Panc1 (cell line): Measurements from ENCODE around the gene C4BPB. TPM values are rescaled to one million over a fixed set of nuclear protein-coding genes. Genes with fewer than 3 reads are reported as not detected.

Experiments
- ATAC-seq: fragments of 200-7000 bp; cut with Tn5 transposase; 2 replicates; pipeline ENCODE4 v1.9.1; 2020; ENCODE audit warnings: mild to moderate bottlenecking, moderate library complexity
- BruUV-seq: library from RNA; stranded (reverse); fragments of 400-500 nt; replicated peaks from 2 replicates; lab custom pipeline; 2021; lab: Mats Ljungman, UMichigan
- CTCF ChIA-PET: fragments of 300-600 bp; sonication (Branson Sonifier 250); formaldehyde crosslinking; loops from one replicate; lab custom pipeline; 2022; ENCODE audit warnings: antibody characterized with exemption; lab: Charles Lee
- POLR2A ChIA-PET: fragments of 300-600 bp; sonication (Branson Sonifier 250); formaldehyde crosslinking; loops from one replicate; lab custom pipeline; 2022; ENCODE audit warnings: antibody characterized with exemption; lab: Charles Lee
- DNase-seq: peaks from one replicate; pipeline ENCODE4 v3.0.0-alpha.2; 2010; ENCODE audit warnings: low read depth, low spot score
- H3K27ac ChIP-seq: 2 replicates; pipeline ENCODE4 v1.5.1; 2011; ENCODE audit warnings: mild to moderate bottlenecking, low read length, inconsistent platforms
- H3K27me3 ChIP-seq: fragments of 200-500 bp; sonication (Bioruptor generic); 2 replicates; pipeline ENCODE4 v1.6.0; 2014; ENCODE audit warnings: low read length, inconsistent platforms; ENCODE audit not compliant: control insufficient read depth, insufficient read depth
- H3K36me3 ChIP-seq: fragments of 200-500 bp; sonication (Bioruptor generic); 2 replicates; pipeline ENCODE4 v1.5.1; 2014; ENCODE audit warnings: inconsistent platforms, mild to moderate bottlenecking, low read length, moderate library complexity; ENCODE audit not compliant: control insufficient read depth, insufficient read depth
- H3K4me1 ChIP-seq: 2 replicates; pipeline ENCODE4 v1.5.1; 2011; ENCODE audit warnings: inconsistent platforms, mild to moderate bottlenecking, low read length, moderate library complexity; ENCODE audit not compliant: control insufficient read depth, insufficient read depth
- H3K4me3 ChIP-seq, 2 experiments: 2 replicates each; pipeline ENCODE4 v1.5.1; 2011 to 2012; ENCODE audit warnings: low read depth in 2 of 2, low read length in 2 of 2, mild to moderate bottlenecking in 2 of 2, inconsistent platforms in 1 of 2, moderate library complexity in 1 of 2
- H3K9me3 ChIP-seq: fragments of 200-500 bp; sonication (Bioruptor generic); 2 replicates; pipeline ENCODE4 v1.5.1; 2014; ENCODE audit warnings: low read depth, mild to moderate bottlenecking, inconsistent platforms, low read length, moderate library complexity; ENCODE audit not compliant: control insufficient read depth, insufficient read depth
- CTCF ChIP-seq: fragments of 450-650 bp; IDR thresholded peaks from 2 replicates; pipeline ENCODE4 v1.5.1; 2017; ENCODE audit warnings: mild to moderate bottlenecking
- POLR2AphosphoS5 ChIP-seq: IDR thresholded peaks from 2 replicates; pipeline ENCODE4 v1.6.1; 2012; ENCODE audit warnings: mild to moderate bottlenecking, low read depth, low read length, moderate library complexity
- SIN3A ChIP-seq: IDR thresholded peaks from 2 replicates; pipeline ENCODE4 v1.6.1; 2012; ENCODE audit warnings: low read depth, mild to moderate bottlenecking, low read length, moderate library complexity, borderline replicate concordance; ENCODE audit not compliant: insufficient read depth
- TCF7L2 ChIP-seq: IDR thresholded peaks from 2 replicates; pipeline ENCODE4 v1.6.1; 2011; ENCODE audit warnings: mild to moderate bottlenecking, low read depth, low read length, inconsistent platforms
- in situ Hi-C: cut with HindIII; loops from 2 replicates; pipeline ENCODE4 v1.10.0; 2016; ENCODE audit warnings: low sequenced_read_pairs, low pct_unique_long_range_greater_than_20kb
- intact Hi-C: fragments of 100-400 bp; cut with micrococcal nuclease; formaldehyde crosslinking; loops from one replicate; pipeline ENCODE4 v1.10.0; 2022; ENCODE audit not compliant: unreplicated experiment
- total RNA-seq: library from RNA; stranded (reverse); gene quantifications from one replicate; pipeline ENCODE4 v1.2.1, GENCODE V29; 2021; ENCODE audit not compliant: unreplicated experiment
- TF ChIP-seq, protein P1 (sequence below), 2 experiments: IDR thresholded peaks; 2 replicates each; pipeline ENCODE4 v1.6.1; 2011 to 2012; ENCODE audit warnings: low read depth in 2 of 2, control low read depth in 1 of 2, low read length in 1 of 2, mild to moderate bottlenecking in 1 of 2, moderate library complexity in 1 of 2; ENCODE audit not compliant: insufficient read depth in 1 of 2

The C4BPB gene
- total RNA-seq, 1 experiment from 2014 or later: 0.62 TPM

GRCh38 chr1:207093944-207094343 is 5.3 kb downstream of the C4BPB start:
- POLR2A ChIA-PET: no interaction called here
- in situ Hi-C loops: no loop called here
- TF ChIP-seq POLR2AphosphoS5 (no peak), CTCF (no peak), SIN3A (no peak), TCF7L2 (no peak)
- TF ChIP-seq, protein P1, sequence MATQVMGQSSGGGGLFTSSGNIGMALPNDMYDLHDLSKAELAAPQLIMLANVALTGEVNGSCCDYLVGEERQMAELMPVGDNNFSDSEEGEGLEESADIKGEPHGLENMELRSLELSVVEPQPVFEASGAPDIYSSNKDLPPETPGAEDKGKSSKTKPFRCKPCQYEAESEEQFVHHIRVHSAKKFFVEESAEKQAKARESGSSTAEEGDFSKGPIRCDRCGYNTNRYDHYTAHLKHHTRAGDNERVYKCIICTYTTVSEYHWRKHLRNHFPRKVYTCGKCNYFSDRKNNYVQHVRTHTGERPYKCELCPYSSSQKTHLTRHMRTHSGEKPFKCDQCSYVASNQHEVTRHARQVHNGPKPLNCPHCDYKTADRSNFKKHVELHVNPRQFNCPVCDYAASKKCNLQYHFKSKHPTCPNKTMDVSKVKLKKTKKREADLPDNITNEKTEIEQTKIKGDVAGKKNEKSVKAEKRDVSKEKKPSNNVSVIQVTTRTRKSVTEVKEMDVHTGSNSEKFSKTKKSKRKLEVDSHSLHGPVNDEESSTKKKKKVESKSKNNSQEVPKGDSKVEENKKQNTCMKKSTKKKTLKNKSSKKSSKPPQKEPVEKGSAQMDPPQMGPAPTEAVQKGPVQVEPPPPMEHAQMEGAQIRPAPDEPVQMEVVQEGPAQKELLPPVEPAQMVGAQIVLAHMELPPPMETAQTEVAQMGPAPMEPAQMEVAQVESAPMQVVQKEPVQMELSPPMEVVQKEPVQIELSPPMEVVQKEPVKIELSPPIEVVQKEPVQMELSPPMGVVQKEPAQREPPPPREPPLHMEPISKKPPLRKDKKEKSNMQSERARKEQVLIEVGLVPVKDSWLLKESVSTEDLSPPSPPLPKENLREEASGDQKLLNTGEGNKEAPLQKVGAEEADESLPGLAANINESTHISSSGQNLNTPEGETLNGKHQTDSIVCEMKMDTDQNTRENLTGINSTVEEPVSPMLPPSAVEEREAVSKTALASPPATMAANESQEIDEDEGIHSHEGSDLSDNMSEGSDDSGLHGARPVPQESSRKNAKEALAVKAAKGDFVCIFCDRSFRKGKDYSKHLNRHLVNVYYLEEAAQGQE (IDR thresholded peaks at IDR 0.05; ENCODE audit: insufficient read depth in 1 of 2, low read depth in 2 of 2, low read length in 1 of 2): no peak

GRCh38 chr1:207097871-207098324 is 9.2 kb downstream of the C4BPB start:
- intact Hi-C loops (no loop called here), in situ Hi-C loops (no loop called here)
- TF ChIP-seq TCF7L2: no peak
- TF ChIP-seq SIN3A: no peak
- TF ChIP-seq, protein P1 (IDR thresholded peaks at IDR 0.05; ENCODE audit: insufficient read depth in 1 of 2, low read depth in 2 of 2, low read length in 1 of 2): no peak
- TF ChIP-seq CTCF: no peak
- TF ChIP-seq POLR2AphosphoS5: no peak
- peaks cover 8% of the 10 kb centered on the region; the same call in 1 of the 2 replicates for H3K9me3 ChIP-seq
- CTCF ChIA-PET: no interaction called here
- ATAC-seq (no peak), DNase-seq (no peak)
- H3K27ac ChIP-seq: no peak overlapping the region
- no peaks in the 10 kb centered on the region for H3K4me1 ChIP-seq
- H3K36me3 ChIP-seq: no peaks in the 10 kb centered on the region
- no peak overlapping the region for H3K4me3 ChIP-seq
- BruUV-seq: no TSS peak
- H3K27me3 ChIP-seq: no peaks in the 10 kb centered on the region
- POLR2A ChIA-PET: no interaction called here

More at GRCh38 chr1:207093944-207094343, 5.3 kb downstream of the C4BPB start:
- no peaks in the 10 kb centered on the region for H3K36me3 ChIP-seq
- intact Hi-C loops: no loop called here
- no TSS peak for BruUV-seq
- no peak for ATAC-seq
- H3K4me3 ChIP-seq: no peak overlapping the region
- no peaks in the 10 kb centered on the region for H3K4me1 ChIP-seq
- no peaks in the 10 kb centered on the region for H3K27me3 ChIP-seq
- no peak for DNase-seq
- no peak overlapping the region for H3K27ac ChIP-seq
- peaks cover 8% of the 10 kb centered on the region; the same call in 1 of the 2 replicates for H3K9me3 ChIP-seq
- CTCF ChIA-PET: no interaction called here
